Motor neuron (in vitro differentiated cells): ENCODE data around the gene GP1BB. TPM values are rescaled to one million over a fixed set of nuclear protein-coding genes. Genes with fewer than 3 reads are reported as not detected.

Experiments used
- ATAC-seq, 8 experiments: fragments of 200-7000 bp; cut with Tn5 transposase; replicated peaks in 6 of 8; 2 replicates each; pipeline ENCODE4 v1.8.0; 2021; ENCODE audit warnings: mild to moderate bottlenecking in 8 of 8, moderate library complexity in 8 of 8
- H3K27ac ChIP-seq, 2 donors: fragments of 250-450 bp; sonication (Bioruptor Pico); 2 replicates each; pipeline ENCODE4 v1.9.0; 2021; ENCODE audit warnings: antibody characterized with exemption in 2 of 2, mild to moderate bottlenecking in 2 of 2, moderate library complexity in 1 of 2
- H3K4me1 ChIP-seq, 2 donors: fragments of 250-450 bp; sonication (Bioruptor Pico); replicated peaks in 1 of 2; 2 replicates each; pipeline ENCODE4 v1.6.1; 2021; ENCODE audit warnings: antibody characterized with exemption in 2 of 2, mild to moderate bottlenecking in 2 of 2, moderate library complexity in 1 of 2
- H3K4me3 ChIP-seq, 5 donors: fragments of 250-450 bp; sonication (Bioruptor Pico); 2 replicates each; pipeline ENCODE4 v1.9.0; 2021; ENCODE audit warnings: antibody characterized with exemption in 5 of 5, mild to moderate bottlenecking in 5 of 5, moderate library complexity in 4 of 5
- WGBS, 10 experiments: fragments of 450-650 bp; shearing (Covaris generic); methylation state at CpG; one replicate each; pipeline ENCODE4 v1.0.0; 2022; 5-methylcytosine and 5-hydroxymethylcytosine counted together
- in situ Hi-C, 9 experiments: fragments of 400-800 bp; cut with MboI; loops; one replicate each; pipeline ENCODE4 v1.15.0; 2021; ENCODE audit warnings: low sequenced_read_pairs in 9 of 9, low pct_unique_long_range_greater_than_20kb in 2 of 9; ENCODE audit not compliant: unreplicated experiment in 9 of 9
- total RNA-seq, 8 experiments: library from RNA; unstranded; fragments of 300-600 nt; gene quantifications; 2 replicates each; pipeline versions ENCODE4 v1.2.3 to v1.2.4, GENCODE V29; 2022

Gene GP1BB
- total RNA-seq, 8 experiments from 2014 or later, result 2.0 to 7.4 (median 3.5) TPM; not detected in 1

DNA sequence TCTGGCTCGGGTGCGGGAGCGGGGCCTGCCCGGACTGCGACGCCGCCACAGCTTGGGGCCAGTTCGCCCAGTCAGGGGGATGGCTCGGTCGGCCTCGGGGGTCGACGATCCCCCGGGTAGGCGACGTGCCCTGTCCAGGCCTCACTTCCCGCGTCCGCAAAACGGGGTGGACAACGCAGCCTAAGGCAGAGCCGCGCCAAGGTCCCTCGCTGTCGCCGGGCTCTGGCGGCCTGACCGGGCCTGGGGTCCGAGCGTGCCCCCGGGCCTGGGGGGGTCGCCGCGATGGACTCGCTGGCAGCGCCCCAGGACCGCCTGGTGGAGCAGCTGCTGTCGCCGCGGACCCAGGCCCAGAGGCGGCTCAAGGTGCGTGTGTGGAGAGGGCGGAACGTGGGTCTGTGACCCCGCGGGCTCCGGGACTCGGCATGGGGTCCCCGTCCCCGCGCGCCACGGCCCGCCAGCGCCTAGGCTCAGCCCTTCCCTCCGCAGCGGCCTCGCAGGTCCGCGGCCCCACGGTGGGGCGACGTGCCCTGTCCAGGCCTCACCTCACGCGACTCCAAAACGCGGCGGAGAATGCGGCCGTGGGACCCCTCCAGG lies 4.8 kb upstream of the GP1BB start:
- ATAC-seq, result peak in 2 of 8 experiments; percentile 0 to 2
- Histone ChIP-seq H3K27ac (peak overlapping the region in 1 of 2 donors; percentile 3), H3K4me3 (peak overlapping the region; percentile 32 to 52 (median 33)), H3K4me1 (peaks cover 45 to 47% of the 10 kb centered on the region in 2 donors)
- in situ Hi-C loops, result loop anchor here in 1 of 9 experiments (25.0 kb wide), 1 partner anchor 194 kb away; no protein-coding TSS in a partner anchor
- WGBS, 10 experiments, result 20% methylated on average over 1 of the region's 70 CpGs; no CpG with 5 or more reads in 9 of the 10 experiments

DNA sequence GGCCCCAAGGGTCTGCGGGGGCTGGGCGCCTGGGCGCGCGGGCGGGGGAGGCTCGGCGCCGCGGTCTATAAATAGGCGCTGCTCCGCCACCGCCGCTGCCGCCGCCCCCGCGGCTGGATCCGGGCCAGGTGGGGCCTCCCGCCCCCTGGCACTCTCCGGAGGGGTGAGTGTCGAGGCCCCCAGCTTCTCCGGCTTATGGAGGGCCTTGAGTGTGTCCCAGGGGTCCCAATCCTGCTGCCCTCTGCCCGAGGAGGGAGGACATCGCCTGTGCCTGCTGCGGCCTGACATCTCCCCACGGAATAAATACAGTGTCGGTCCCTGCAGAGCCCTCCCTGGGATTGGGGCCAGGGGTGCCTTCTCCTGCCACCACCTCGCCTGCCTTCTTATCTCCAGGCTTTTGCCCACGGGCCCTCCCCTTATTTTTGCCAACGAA lies 4.3 kb upstream of the GP1BB start:
- 90% methylated on average over 2 of the region's 31 CpGs; no CpG with 5 or more reads in 8 of the 10 experiments for WGBS, 10 experiments
- in situ Hi-C loops, result loop anchor here in 1 of 9 experiments (25.0 kb wide), 1 partner anchor 193 kb away; no protein-coding TSS in a partner anchor
- peaks cover 49 to 50% of the 10 kb centered on the region in 2 donors for H3K4me1 ChIP-seq
- peak overlapping the region in 2 of 5 donors; percentile 42 to 52 for H3K4me3 ChIP-seq
- ATAC-seq, result no peak
- no peak overlapping the region for H3K27ac ChIP-seq

DNA sequence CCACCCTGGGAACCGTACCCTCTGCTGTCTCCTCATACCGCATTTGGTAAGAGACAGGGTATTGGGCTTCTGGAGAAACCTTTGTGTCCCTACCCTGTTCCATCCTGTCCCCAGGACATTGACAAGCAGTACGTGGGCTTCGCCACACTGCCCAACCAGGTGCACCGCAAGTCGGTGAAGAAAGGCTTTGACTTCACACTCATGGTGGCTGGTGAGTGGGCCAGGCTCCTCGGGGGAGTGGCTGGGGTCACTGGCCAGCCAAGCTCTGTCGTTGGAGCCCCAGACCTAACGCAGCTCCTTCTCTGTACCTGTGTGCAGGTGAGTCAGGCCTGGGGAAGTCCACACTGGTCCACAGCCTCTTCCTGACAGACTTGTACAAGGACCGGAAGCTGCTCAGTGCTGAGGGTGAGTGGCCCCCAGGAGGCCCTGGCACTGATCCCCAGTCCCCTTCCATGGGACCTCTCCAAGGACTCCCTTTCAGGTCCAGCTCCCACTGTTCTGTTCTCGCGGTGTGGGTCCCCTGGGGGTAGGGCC lies 3.8 kb upstream of the GP1BB start:
- Histone ChIP-seq H3K4me3 (no peak overlapping the region), H3K4me1 (peaks cover 50 to 52% of the 10 kb centered on the region in 2 donors), H3K27ac (no peak overlapping the region)
- ATAC-seq, result no peak
- in situ Hi-C loops, result loop anchor here in 2 of 9 experiments (10.0 to 25.0 kb wide), 2 partner anchors 193 to 195 kb away; no protein-coding TSS in a partner anchor
- 60 to 100% (median 82%) methylated on average over 1 to 6 of the region's 12 CpGs; no CpG with 5 or more reads in 3 of the 10 experiments for WGBS, 10 experiments

DNA sequence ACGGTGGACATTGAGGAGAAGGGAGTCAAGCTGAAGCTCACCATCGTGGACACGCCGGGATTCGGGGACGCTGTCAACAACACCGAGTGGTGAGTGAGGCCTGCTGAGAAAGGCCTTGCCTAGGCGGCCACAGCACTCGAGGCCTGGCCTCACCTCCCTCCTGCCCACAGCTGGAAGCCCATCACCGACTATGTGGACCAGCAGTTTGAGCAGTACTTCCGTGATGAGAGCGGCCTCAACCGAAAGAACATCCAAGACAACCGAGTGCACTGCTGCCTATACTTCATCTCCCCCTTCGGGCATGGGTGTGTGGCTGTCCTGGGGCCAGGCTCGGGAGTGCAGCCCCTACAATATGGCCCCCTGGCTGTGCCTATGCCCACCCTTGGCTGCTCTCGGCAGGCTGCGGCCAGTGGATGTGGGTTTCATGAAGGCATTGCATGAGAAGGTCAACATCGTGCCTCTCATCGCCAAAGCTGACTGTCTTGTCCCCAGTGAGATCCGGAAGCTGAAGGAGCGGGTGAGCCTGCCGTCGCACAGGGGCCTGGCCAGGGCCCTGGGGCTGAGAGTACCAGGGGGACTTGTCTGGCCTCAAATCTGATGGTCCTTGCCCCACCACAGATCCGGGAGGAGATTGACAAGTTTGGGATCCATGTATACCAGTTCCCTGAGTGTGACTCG lies 3.0 kb upstream of the GP1BB start:
- WGBS, 10 experiments, result 50 to 93% (median 86%) methylated on average over 2 to 9 of the region's 26 CpGs; no CpG with 5 or more reads in 5 of the 10 experiments
- ATAC-seq, result no peak
- Histone ChIP-seq H3K4me3 (no peak overlapping the region), H3K27ac (peak overlapping the region in 1 of 2 donors; percentile 14), H3K4me1 (peaks cover 49 to 55% of the 10 kb centered on the region in 2 donors)
- in situ Hi-C loops, result loop anchor here in 2 of 9 experiments (10.0 to 25.0 kb wide), 2 partner anchors 192 to 195 kb away; no protein-coding TSS in a partner anchor

DNA sequence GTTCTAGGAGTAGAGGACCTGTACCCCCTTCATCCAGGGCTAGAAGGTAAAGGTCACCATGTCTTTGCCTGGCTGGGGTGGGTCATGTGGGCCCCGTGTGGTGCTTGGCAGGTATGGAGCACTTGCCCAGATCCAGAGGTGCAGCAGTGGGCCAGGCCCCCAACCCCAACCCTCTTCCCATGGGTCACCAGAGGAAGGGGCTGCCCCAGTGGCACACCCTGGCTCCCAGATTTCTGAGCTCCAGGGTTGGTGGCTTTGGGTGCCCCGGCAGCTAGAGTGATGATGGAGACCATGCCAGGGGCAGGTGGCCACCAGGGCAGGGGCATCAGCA lies 2.4 kb upstream of the GP1BB start:
- in situ Hi-C loops, result loop anchor here in 2 of 9 experiments (10.0 to 25.0 kb wide), 2 partner anchors 191 to 194 kb away; no protein-coding TSS in a partner anchor
- WGBS, 10 experiments, result 80% methylated on average over 1 of the region's 2 CpGs; no CpG with 5 or more reads in 9 of the 10 experiments

DNA sequence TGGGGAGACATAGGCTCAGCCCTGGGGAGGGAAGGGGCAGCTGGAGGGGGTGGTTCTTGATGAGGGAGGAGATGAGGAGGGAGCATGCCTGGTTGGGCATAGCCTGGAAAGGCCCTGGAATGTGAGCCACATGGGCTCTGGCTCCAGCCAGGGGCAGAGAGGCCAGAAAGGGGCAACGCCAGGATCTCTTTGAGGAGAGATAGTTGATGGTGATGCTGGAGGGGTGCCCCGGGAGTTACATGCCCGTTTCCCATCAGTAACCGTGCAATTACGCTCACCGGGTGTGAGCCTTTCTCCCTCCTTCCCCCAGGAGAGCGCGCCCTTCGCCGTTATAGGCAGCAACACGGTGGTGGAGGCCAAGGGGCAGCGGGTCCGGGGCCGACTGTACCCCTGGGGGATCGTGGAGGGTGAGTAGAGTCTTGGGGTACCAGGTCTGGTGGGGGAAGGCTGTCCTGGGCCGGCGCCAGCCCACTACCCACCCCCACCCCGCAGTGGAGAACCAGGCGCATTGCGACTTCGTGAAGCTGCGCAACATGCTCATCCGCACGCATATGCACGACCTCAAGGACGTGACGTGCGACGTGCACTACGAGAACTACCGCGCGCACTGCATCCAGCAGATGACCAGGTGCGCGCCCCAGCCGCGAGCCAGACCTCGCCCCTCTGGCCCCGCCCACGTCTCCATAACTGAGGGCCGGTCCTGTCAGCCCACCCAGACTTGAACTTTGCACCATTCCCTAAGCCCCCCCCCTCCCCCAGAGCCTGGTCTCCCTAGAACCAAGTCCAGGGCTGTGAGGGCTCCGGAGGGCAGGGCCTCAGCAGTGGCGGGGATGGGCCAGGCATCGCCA lies 1.8 kb upstream of the GP1BB start:
- peaks cover 38 to 51% of the 10 kb centered on the region in 2 donors for H3K4me1 ChIP-seq
- no peak overlapping the region for H3K27ac ChIP-seq
- H3K4me3 ChIP-seq, result no peak overlapping the region
- in situ Hi-C loops, result loop anchor here in 2 of 9 experiments (10.0 to 25.0 kb wide), 2 partner anchors 191 to 193 kb away; no protein-coding TSS in a partner anchor
- 0 to 78% methylated on average over 1 to 5 of the region's 44 CpGs; no CpG with 5 or more reads in 8 of the 10 experiments for WGBS, 10 experiments
- no peak for ATAC-seq

More for the DNA sequence above, 2.4 kb upstream of the GP1BB start:
- Histone ChIP-seq H3K4me1 (peaks cover 42 to 51% of the 10 kb centered on the region in 2 donors), H3K4me3 (no peak overlapping the region), H3K27ac (peak overlapping the region in 1 of 2 donors; percentile 14)
- no peak for ATAC-seq

DNA sequence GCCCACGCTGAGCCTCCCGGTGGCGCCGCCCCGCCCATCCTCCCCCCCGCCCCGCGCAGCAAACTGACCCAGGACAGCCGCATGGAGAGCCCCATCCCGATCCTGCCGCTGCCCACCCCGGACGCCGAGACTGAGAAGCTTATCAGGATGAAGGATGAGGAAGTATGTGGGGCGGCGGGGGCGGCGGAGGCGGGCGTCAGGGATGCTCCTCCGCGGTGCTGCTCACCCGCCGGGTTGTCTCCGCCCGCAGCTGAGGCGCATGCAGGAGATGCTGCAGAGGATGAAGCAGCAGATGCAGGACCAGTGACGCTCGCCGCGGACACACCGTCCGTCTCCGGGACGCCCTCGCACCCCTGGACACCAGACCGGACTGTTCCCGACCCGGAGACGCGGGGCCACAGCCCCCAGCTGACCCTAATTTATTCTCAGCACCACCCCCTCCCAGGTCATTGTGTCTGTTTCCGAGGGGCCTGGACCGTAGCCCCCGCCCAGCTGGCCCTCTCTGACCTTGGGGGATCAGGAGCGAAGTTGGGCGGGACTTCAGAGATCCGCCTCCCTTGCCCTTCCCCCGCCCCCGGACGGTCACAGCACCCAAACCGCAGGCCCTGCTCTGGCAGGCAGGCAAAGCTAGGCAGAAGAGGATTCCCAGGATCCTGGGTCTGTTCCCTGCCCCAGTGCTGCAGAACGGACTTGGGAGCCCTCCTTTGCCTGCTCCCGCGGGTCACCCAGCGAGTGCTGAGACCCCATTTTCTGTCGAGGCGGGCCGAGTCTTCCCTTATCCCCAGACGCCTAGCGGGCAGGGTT lies 959 bp upstream of the GP1BB start:
- WGBS, 10 experiments, result 33 to 73% methylated on average over 1 to 3 of the region's 60 CpGs; no CpG with 5 or more reads in 8 of the 10 experiments
- in situ Hi-C loops, result loop anchor here in 2 of 9 experiments (10.0 to 25.0 kb wide), 2 partner anchors 190 to 192 kb away; no protein-coding TSS in a partner anchor
- Histone ChIP-seq H3K27ac (peak overlapping the region in 1 of 2 donors; percentile 48), H3K4me3 (no peak overlapping the region), H3K4me1 (peaks cover 36 to 48% of the 10 kb centered on the region in 2 donors)
- no peak for ATAC-seq

DNA sequence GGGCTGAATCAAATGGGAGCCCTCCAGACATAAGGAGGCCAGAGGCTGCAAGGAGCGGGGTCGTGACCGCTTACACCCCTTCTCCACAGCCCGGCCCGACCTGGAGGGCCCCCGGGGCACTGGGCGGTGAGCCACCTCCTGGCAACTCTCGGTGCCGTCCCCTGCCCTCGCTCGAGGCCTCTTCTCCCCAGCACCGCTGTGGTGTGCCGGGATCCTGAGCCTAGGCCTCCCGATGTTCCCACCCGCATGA lies 432 bp upstream of the GP1BB start:
- Histone ChIP-seq H3K27ac (peak overlapping the region in 1 of 2 donors; percentile 48), H3K4me1 (peaks cover 32 to 44% of the 10 kb centered on the region in 2 donors), H3K4me3 (no peak overlapping the region)
- ATAC-seq, result peak in 2 of 8 experiments; percentile 0
- in situ Hi-C loops, result loop anchor here in 2 of 9 experiments (10.0 to 25.0 kb wide), 2 partner anchors 189 to 192 kb away; no protein-coding TSS in a partner anchor
- WGBS, 10 experiments, result no CpG with 5 or more reads among the region's 15 CpGs

DNA sequence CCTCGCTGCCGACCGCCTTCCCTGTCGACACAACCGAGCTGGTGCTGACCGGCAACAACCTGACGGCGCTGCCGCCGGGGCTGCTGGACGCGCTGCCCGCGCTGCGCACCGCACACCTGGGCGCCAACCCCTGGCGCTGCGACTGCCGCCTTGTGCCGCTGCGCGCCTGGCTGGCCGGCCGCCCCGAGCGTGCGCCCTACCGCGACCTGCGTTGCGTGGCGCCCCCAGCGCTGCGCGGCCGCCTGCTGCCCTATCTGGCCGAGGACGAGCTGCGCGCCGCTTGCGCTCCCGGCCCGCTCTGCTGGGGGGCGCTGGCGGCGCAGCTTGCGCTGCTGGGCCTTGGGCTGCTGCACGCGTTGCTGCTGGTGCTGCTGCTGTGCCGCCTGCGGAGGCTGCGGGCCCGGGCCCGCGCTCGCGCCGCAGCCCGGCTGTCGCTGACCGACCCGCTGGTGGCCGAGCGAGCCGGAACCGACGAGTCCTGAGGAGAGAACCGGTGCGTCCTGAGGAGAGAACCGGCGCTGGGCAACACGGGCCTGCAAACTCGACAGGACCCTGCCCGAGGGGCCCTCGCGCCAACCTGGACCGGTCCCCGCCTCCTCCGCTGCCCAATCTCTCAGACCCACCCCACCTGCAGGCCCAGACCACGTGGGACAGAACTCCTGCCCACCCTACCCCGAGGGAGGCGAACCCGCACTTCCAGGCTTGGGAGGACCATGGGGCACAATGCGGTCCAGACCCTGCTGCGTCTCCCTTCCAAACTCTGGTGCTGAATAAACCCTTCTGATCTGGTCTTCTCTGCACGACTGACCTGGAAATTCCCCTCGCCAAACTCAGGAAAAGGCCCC lies 866 bp downstream of the GP1BB start:
- Histone ChIP-seq H3K27ac (peak overlapping the region in 1 of 2 donors; percentile 48), H3K4me1 (peaks cover 27 to 34% of the 10 kb centered on the region in 2 donors), H3K4me3 (peak overlapping the region; percentile 5 to 28 (median 17))
- WGBS, 10 experiments, result 0 to 100% (median 18%) methylated on average over 1 to 16 of the region's 89 CpGs; no CpG with 5 or more reads in 5 of the 10 experiments
- in situ Hi-C loops, result loop anchor here in 2 of 9 experiments (10.0 to 25.0 kb wide), 2 partner anchors 188 to 191 kb away; no protein-coding TSS in a partner anchor
- ATAC-seq, result peak in 5 of 8 experiments; percentile 79 to 83 (median 81)

DNA sequence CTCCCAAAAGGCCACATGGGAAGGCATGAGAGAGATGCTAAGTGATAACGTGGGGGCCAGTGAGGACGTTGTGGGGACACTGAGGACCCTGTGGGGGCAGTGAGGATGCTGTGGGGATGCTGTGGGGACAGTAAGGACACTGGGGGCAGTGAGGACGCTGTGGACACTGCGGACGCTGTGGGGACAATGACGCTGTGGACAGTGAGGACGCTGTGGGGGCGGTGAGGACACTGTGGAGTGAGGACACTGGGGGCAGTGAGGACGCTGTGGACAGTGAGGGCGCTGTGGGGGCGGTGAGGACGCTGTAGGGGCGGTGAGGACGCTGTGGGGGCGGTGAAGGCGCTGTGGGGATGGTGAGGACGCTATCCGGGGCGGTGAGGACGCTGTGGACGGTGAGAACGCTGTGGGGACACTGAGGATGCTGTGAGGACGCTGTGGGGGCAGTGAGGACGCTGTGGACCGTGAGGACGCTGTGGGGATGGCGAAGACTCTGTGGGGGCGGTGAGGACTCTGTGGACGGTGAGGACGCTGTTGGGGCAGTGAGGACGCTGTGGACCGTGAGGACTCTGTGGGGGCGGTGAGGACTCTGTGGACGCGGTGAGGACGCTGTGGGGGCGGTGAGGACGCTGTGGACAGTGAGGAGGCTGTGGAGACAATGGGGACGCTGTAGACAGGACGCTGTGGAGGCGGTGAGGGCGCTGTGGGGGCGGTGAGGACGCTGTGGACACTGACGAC lies 1.8 kb downstream of the GP1BB start:
- peak in 1 of 8 experiments; percentile 15 for ATAC-seq
- no peak overlapping the region for H3K4me3 ChIP-seq
- H3K4me1 ChIP-seq, result peaks cover 27 to 36% of the 10 kb centered on the region in 2 donors
- WGBS, 10 experiments, result 30 to 53% methylated on average over 2 to 19 of the region's 45 CpGs; no CpG with 5 or more reads in 8 of the 10 experiments
- H3K27ac ChIP-seq, result no peak overlapping the region
- in situ Hi-C loops, result loop anchor here in 2 of 9 experiments (10.0 to 25.0 kb wide), 2 partner anchors 187 to 190 kb away; no protein-coding TSS in a partner anchor
